ENCODE results near the gene ATP1B3.

Gene ATP1B3

DNA sequence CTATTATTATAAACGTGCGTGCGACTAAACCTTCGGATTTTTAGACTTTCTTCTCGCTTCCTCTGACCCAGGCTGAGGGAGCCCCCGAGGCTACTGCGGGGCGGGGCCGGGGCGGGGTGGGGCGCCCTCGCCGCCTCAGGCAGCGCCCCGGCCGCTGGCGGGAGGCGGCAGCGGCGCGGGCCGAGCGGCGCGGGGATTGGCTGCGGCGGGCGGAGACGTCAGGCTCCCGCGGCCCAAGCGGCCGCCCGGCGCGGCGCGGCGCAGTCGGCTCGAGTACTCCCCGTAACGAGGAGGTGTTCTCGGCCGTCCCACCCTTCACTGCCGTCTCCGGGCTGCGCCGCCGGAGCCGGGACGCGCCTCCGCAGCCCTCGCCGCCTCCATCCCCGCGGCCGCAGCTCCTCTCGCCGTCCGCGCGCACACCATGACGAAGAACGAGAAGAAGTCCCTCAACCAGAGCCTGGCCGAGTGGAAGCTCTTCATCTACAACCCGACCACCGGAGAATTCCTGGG lies at the start of gene ATP1B3:
Gene ATP1B3 (plus strand): TSS at position 263 of the 510 bp plus-strand sequence. CDS start 159 bp downstream, at position 422.
- peak; percentile 95 for DNase-seq (ENCODE audit: low spot score)
- in situ Hi-C loops (cut with MboI; ENCODE audit: low pct_unique_long_range_greater_than_20kb, low sequenced_read_pairs, unreplicated experiment), result no loop called here
- TF ChIP-seq, protein P1, sequence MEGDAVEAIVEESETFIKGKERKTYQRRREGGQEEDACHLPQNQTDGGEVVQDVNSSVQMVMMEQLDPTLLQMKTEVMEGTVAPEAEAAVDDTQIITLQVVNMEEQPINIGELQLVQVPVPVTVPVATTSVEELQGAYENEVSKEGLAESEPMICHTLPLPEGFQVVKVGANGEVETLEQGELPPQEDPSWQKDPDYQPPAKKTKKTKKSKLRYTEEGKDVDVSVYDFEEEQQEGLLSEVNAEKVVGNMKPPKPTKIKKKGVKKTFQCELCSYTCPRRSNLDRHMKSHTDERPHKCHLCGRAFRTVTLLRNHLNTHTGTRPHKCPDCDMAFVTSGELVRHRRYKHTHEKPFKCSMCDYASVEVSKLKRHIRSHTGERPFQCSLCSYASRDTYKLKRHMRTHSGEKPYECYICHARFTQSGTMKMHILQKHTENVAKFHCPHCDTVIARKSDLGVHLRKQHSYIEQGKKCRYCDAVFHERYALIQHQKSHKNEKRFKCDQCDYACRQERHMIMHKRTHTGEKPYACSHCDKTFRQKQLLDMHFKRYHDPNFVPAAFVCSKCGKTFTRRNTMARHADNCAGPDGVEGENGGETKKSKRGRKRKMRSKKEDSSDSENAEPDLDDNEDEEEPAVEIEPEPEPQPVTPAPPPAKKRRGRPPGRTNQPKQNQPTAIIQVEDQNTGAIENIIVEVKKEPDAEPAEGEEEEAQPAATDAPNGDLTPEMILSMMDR (IDR thresholded peaks at IDR 0.05; ENCODE audit: extremely low read depth, insufficient read depth, missing control alignments), result no peak

DNA sequence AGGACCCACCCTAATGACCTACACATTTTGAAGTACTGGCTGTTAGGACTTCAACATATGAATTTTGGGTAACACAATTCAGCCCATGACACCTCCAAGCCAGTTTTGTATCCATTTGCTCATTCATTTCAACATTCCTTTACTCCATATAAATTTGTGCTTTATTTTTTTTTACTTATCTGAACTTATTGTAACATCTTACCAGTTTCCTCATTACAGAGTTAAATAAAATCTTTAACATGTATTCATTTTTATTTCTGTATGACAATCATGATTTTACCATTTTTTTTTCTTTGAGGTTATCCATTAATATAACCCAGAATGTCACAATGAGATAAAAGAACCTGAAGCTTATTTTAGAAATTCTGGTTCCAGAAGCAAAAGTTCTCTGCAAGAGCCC lies 48.0 kb upstream of the ATP1B3 start:
- TF ChIP-seq, protein P1 (IDR thresholded peaks at IDR 0.05; ENCODE audit: extremely low read depth, insufficient read depth, missing control alignments), result no peak
- in situ Hi-C loops (cut with MboI; ENCODE audit: low pct_unique_long_range_greater_than_20kb, low sequenced_read_pairs, unreplicated experiment), result no loop called here
- no peak for DNase-seq (ENCODE audit: low spot score)

DNA sequence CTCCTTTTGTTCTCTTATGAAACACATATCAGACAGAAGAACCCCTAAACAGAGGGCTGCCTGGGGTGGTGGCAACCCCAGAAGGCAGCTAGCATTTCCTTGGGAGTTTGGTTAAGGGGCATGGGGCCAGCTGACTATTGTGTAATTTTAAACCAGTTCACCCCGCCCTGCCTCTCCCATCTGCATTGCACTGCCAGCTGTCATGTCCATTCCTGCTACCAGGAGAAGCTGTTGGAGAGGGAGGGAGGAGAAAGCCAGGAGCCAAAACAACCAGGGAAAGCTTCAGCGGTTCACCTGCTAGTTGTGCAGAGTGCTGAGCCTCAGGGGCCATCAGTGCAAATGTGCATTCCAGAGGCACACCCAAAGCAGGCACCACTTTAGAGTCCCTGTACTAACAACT lies 47.6 kb upstream of the ATP1B3 start:
- no peak for DNase-seq (ENCODE audit: low spot score)
- TF ChIP-seq, protein P1 (IDR thresholded peaks at IDR 0.05; ENCODE audit: extremely low read depth, insufficient read depth, missing control alignments), result no peak
- in situ Hi-C loops (cut with MboI; ENCODE audit: low pct_unique_long_range_greater_than_20kb, low sequenced_read_pairs, unreplicated experiment), result no loop called here

DNA sequence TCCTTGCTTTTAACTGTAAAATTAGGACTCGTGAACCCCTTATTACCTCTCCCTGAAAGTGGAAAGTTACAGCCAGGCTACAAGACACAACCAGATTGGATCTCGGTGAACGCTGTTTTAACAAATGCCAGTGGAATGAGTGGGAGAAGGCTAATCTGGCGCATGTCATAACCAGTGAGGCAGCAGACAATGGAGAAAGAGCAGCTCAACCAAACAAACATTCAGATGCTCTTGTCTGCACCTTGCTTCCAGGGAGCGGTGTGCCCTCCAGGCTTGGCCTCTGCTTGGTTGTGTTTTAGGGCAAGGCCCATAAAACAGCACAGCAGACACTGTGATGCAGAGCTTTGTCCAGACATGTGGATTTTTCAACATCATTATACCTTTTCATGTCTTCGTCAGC lies 45.9 kb upstream of the ATP1B3 start:
- TF ChIP-seq, protein P1 (IDR thresholded peaks at IDR 0.05; ENCODE audit: extremely low read depth, insufficient read depth, missing control alignments), result no peak
- in situ Hi-C loops (cut with MboI; ENCODE audit: low pct_unique_long_range_greater_than_20kb, low sequenced_read_pairs, unreplicated experiment), result no loop called here
- no peak for DNase-seq (ENCODE audit: low spot score)

DNA sequence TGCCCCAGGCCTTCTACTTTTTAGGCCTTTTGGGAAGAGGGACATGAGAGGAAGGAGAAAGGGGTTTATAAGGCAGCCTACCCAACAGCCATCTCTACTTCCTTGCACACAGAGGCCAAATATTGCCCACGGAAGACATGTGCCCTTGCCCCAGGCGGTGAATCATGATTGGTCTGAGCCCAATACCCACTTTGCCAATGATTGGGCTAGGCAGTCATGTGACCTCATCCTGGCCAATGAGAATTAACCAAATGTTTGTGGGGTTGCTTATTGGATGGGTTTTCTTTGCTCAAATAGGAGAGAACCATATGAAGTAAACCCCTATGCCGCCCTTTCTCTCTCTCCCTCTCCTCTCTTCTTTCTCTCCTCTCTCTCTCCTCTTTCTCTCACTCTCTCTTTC lies 42.2 kb upstream of the ATP1B3 start:
- DNase-seq (ENCODE audit: low spot score), result no peak
- in situ Hi-C loops (cut with MboI; ENCODE audit: low pct_unique_long_range_greater_than_20kb, low sequenced_read_pairs, unreplicated experiment), result no loop called here
- TF ChIP-seq, protein P1 (IDR thresholded peaks at IDR 0.05; ENCODE audit: extremely low read depth, insufficient read depth, missing control alignments), result no peak

DNA sequence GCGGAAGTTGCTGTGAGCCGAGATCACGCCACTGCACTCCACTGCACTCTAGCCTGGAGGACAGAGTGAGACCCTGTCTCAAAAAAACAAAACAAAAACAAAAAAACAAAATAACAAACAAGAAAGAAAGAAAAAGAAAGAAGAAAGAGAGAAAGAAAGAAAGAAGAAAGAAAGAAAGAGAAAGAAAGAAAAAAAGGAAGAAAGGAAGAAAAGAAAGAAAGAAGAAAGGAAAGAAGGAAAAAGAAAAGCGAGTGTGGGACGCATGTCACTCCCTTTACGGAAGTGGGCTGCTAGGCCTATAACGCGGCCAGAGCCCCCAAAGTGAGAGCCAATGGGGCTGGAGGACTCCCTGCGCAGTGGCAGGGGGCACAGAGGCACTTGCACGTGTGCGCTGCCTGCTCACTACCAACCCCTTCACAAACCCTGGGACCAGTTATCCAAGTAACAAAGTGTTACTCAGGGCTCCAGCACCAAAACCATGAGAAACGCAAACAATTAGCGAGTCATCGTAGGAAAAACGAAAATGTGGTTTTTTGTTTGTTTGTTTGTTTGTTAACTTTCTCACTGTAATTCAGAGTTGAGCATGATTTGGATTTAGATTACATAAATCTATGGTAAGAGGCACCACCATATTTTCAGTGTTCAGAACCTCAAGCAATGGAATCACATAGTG lies 40.8 kb upstream of the ATP1B3 start:
- in situ Hi-C loops (cut with MboI; ENCODE audit: low pct_unique_long_range_greater_than_20kb, low sequenced_read_pairs, unreplicated experiment), result no loop called here

More for the DNA sequence above, 40.8 kb upstream of the ATP1B3 start:
- TF ChIP-seq, protein P1 (IDR thresholded peaks at IDR 0.05; ENCODE audit: extremely low read depth, insufficient read depth, missing control alignments), result no peak
- DNase-seq (ENCODE audit: low spot score), result no peak

All from GM13977 (cell line).